ENCODE measurements around the gene CTAGE9.

Gene CTAGE9

GRCh38 chr6:131733376-131734016 lies 22.7 kb upstream of the CTAGE9 start:
- Histone ChIP-seq H3K9ac (no peak overlapping the region), H3K36me3 (ENCODE audit: insufficient read depth) (no peaks in the 10 kb centered on the region), H3K79me2 (ENCODE audit: insufficient read depth, low read depth) (no peaks in the 10 kb centered on the region), H4K20me1 (ENCODE audit: insufficient read depth) (no peaks in the 10 kb centered on the region), H3K4me3 (IDR thresholded peaks at IDR 0.05; ENCODE audit: insufficient read depth, low read depth, low read length) (no peak overlapping the region), H3K27me3 (ENCODE audit: insufficient read depth, low read depth) (no peaks in the 10 kb centered on the region), H3K4me2 (no peak overlapping the region), H2AFZ (ENCODE audit: low read depth) (no peak overlapping the region), H3K4me1 (ENCODE audit: low read depth, poor library complexity, severe bottlenecking) (no peaks in the 10 kb centered on the region), H3K27ac (no peak overlapping the region)
- no peak for TF ChIP-seq CTCF (conservative IDR thresholded peaks at IDR 0.05; ENCODE audit: low read depth, low read length)

GRCh38 chr6:131731224-131731623 lies 20.4 kb upstream of the CTAGE9 start:
- no peak overlapping the region for H2AFZ ChIP-seq (ENCODE audit: low read depth)
- no peaks in the 10 kb centered on the region for H4K20me1 ChIP-seq (ENCODE audit: insufficient read depth)
- H3K4me2 ChIP-seq = no peak overlapping the region
- H3K4me3 ChIP-seq (IDR thresholded peaks at IDR 0.05; ENCODE audit: insufficient read depth, low read depth, low read length) = no peak overlapping the region
- TF ChIP-seq CTCF (conservative IDR thresholded peaks at IDR 0.05; ENCODE audit: low read depth, low read length) = no peak
- H3K27me3 ChIP-seq (ENCODE audit: insufficient read depth, low read depth) = no peaks in the 10 kb centered on the region
- H3K36me3 ChIP-seq (ENCODE audit: insufficient read depth) = no peaks in the 10 kb centered on the region
- H3K79me2 ChIP-seq (ENCODE audit: insufficient read depth, low read depth) = no peaks in the 10 kb centered on the region
- no peaks in the 10 kb centered on the region for H3K4me1 ChIP-seq (ENCODE audit: low read depth, poor library complexity, severe bottlenecking)
- no peak overlapping the region for H3K9ac ChIP-seq
- H3K27ac ChIP-seq = no peak overlapping the region

- H2AFZ ChIP-seq (ENCODE audit: low read depth) = no peak overlapping the region
- H3K4me3 ChIP-seq (IDR thresholded peaks at IDR 0.05; ENCODE audit: insufficient read depth, low read depth, low read length) = no peak overlapping the region
- H3K4me2 ChIP-seq = no peak overlapping the region
- no peaks in the 10 kb centered on the region for H3K36me3 ChIP-seq (ENCODE audit: insufficient read depth)
- no peaks in the 10 kb centered on the region for H3K27me3 ChIP-seq (ENCODE audit: insufficient read depth, low read depth)
- H3K79me2 ChIP-seq (ENCODE audit: insufficient read depth, low read depth) = no peaks in the 10 kb centered on the region
- no peak overlapping the region for H3K9ac ChIP-seq
- no peaks in the 10 kb centered on the region for H3K4me1 ChIP-seq (ENCODE audit: low read depth, poor library complexity, severe bottlenecking)
- TF ChIP-seq CTCF (conservative IDR thresholded peaks at IDR 0.05; ENCODE audit: low read depth, low read length) = no peak
- no peaks in the 10 kb centered on the region for H4K20me1 ChIP-seq (ENCODE audit: insufficient read depth)
- H3K27ac ChIP-seq = no peak overlapping the region
Measured at GRCh38 chr6:131730264-131730663, 19.4 kb upstream of the CTAGE9 start.

GRCh38 chr6:131729550-131729949 lies 18.7 kb upstream of the CTAGE9 start:
- Histone ChIP-seq H3K9ac (no peak overlapping the region), H3K36me3 (ENCODE audit: insufficient read depth) (no peaks in the 10 kb centered on the region), H4K20me1 (ENCODE audit: insufficient read depth) (no peaks in the 10 kb centered on the region), H3K4me3 (IDR thresholded peaks at IDR 0.05; ENCODE audit: insufficient read depth, low read depth, low read length) (no peak overlapping the region), H3K4me2 (no peak overlapping the region), H3K79me2 (ENCODE audit: insufficient read depth, low read depth) (no peaks in the 10 kb centered on the region), H3K4me1 (ENCODE audit: low read depth, poor library complexity, severe bottlenecking) (no peaks in the 10 kb centered on the region), H3K27ac (no peak overlapping the region), H2AFZ (ENCODE audit: low read depth) (no peak overlapping the region), H3K27me3 (ENCODE audit: insufficient read depth, low read depth) (no peaks in the 10 kb centered on the region)
- TF ChIP-seq CTCF (conservative IDR thresholded peaks at IDR 0.05; ENCODE audit: low read depth, low read length) = no peak
